NCI-H446 treated with DMSO at 0.1 percent for 48 hours (cell line): ENCODE data around the gene EFCAB5.
"Not testable (repeated sequence)": the region's sequence is repeated elsewhere in the genome, so short reads cannot be mapped to it uniquely, and the experiment has no call there.

Source experiments
- DNase-seq: peaks from one replicate; lab custom pipeline; 2025; lab: John Stamatoyannopoulos, UW

EFCAB5 gene

GRCh38 chr17:29941334-29941733 is at the start of gene EFCAB5:
EFCAB5 (plus strand) TSS chr17:29941634; CDS start chr17:29941797, 163 bp downstream.
- DNase-seq: no peak

- DNase-seq: no peak
These were observed 49.2 kb upstream of the EFCAB5 start for GRCh38 chr17:29892201-29892600.

GRCh38 chr17:29897136-29897535 is 44.3 kb upstream of the EFCAB5 start:
- DNase-seq: not testable (repeated sequence)

GRCh38 chr17:29903471-29903870 is 38.0 kb upstream of the EFCAB5 start:
- no peak for DNase-seq

GRCh38 chr17:29905086-29905878 is 36.2 kb upstream of the EFCAB5 start:
- no peak for DNase-seq

- no peak for DNase-seq
These were observed 35.6 kb upstream of the EFCAB5 start for GRCh38 chr17:29905879-29906167.

GRCh38 chr17:29906969-29907368 is 34.5 kb upstream of the EFCAB5 start:
- no peak for DNase-seq

GRCh38 chr17:29909236-29910003 is 32.0 kb upstream of the EFCAB5 start:
- DNase-seq: no peak

- no peak for DNase-seq
These were observed 29.7 kb upstream of the EFCAB5 start for GRCh38 chr17:29911641-29912177.

- no peak for DNase-seq
These were observed 26.5 kb upstream of the EFCAB5 start for GRCh38 chr17:29914819-29915537.

- no peak for DNase-seq
These were observed 23.4 kb upstream of the EFCAB5 start for GRCh38 chr17:29918016-29918415.

GRCh38 chr17:29918922-29919856 is 22.2 kb upstream of the EFCAB5 start:
- DNase-seq: no peak

GRCh38 chr17:29924786-29925185 is 16.6 kb upstream of the EFCAB5 start:
- no peak for DNase-seq

- peak; percentile 3 for DNase-seq
These were observed 13.9 kb upstream of the EFCAB5 start for GRCh38 chr17:29927546-29927945.

GRCh38 chr17:29929006-29929532 is 12.4 kb upstream of the EFCAB5 start:
- DNase-seq: peak; percentile 22

- DNase-seq: peak; percentile 78
These were observed 11.7 kb upstream of the EFCAB5 start, which contains the start of gene SSH2 for GRCh38 chr17:29929533-29930408. SSH2 (minus strand) TSS chr17:29930228; CDS start chr17:29930000, 228 bp downstream.

- DNase-seq: no peak
These were observed 10.9 kb upstream of the EFCAB5 start for GRCh38 chr17:29930409-29931010.

- peak; percentile 78 for DNase-seq
These were observed 10.1 kb upstream of the EFCAB5 start for GRCh38 chr17:29931231-29931932.

GRCh38 chr17:29933379-29933778 is 8.1 kb upstream of the EFCAB5 start:
- DNase-seq: no peak
